C4-2B (cell line): ENCODE measurements around the gene BOLA1.

Experiments used
- H3K27ac ChIP-seq: fragments of 450-650 bp; 2 replicates; pipeline ENCODE4 v1.5.1; 2017
- CTCF ChIP-seq: fragments of 450-650 bp; conservative IDR thresholded peaks from 2 replicates; pipeline ENCODE4 v1.5.1; 2017; ENCODE audit warnings: mild to moderate bottlenecking
- ZFX ChIP-seq: fragments of 450-650 bp; IDR thresholded peaks from 2 replicates; pipeline ENCODE4 v1.6.1; 2017

The BOLA1 gene

GRCh38 chr1:149926296-149926695, 26.9 kb downstream of the BOLA1 start:
- TF ChIP-seq CTCF, result no peak
- no peak for TF ChIP-seq ZFX
- H3K27ac ChIP-seq, result peak overlapping the region; percentile 96; the same call in 1 of the 2 replicates

GRCh38 chr1:149927056-149927562, 27.7 kb downstream of the BOLA1 start:
- no peak for TF ChIP-seq CTCF
- TF ChIP-seq ZFX, result no peak
- peak overlapping the region; percentile 96 for H3K27ac ChIP-seq

GRCh38 chr1:149927563-149928400, 28.4 kb downstream of the BOLA1 start, which contains the start of gene SF3B4:
Gene SF3B4, minus strand, starts transcription at chr1:149927803. Its CDS starts 44 bp downstream, at chr1:149927759.
- peak within 1 kb of the TSS; percentile 96 for H3K27ac ChIP-seq
- TF ChIP-seq ZFX (peak; percentile 81), CTCF (no peak)

- peak overlapping the region; percentile 96 for H3K27ac ChIP-seq
- no peak for TF ChIP-seq CTCF
- no peak for TF ChIP-seq ZFX
Measured at GRCh38 chr1:149928401-149928724, 29.0 kb downstream of the BOLA1 start.

- H3K27ac ChIP-seq, result no peak overlapping the region
- TF ChIP-seq ZFX, result no peak
- no peak for TF ChIP-seq CTCF
Measured at GRCh38 chr1:149929856-149930255, 30.5 kb downstream of the BOLA1 start.

GRCh38 chr1:149931212-149931790, 31.9 kb downstream of the BOLA1 start:
- TF ChIP-seq ZFX, result no peak
- no peak for TF ChIP-seq CTCF
- H3K27ac ChIP-seq, result no peak overlapping the region

GRCh38 chr1:149932474-149932873, 33.1 kb downstream of the BOLA1 start:
- TF ChIP-seq CTCF (no peak), ZFX (no peak)
- no peak overlapping the region for H3K27ac ChIP-seq
